A549 treated with AZD2906 at 1 μM for 4 hours (cell line): ENCODE measurements around the gene MS4A1. TPM values are rescaled to one million over a fixed set of nuclear protein-coding genes. Genes with fewer than 3 reads are reported as not detected.

Experiments
- total RNA-seq: library from RNA; stranded (reverse); fragments of 200-300 nt; extraction: Qiagen RNA extraction; gene quantifications from 5 replicates; pipeline ENCODE4 v1.2.3, GENCODE V29; 2022

The MS4A1 gene
- not detected in 5 replicates for total RNA-seq

DNA sequence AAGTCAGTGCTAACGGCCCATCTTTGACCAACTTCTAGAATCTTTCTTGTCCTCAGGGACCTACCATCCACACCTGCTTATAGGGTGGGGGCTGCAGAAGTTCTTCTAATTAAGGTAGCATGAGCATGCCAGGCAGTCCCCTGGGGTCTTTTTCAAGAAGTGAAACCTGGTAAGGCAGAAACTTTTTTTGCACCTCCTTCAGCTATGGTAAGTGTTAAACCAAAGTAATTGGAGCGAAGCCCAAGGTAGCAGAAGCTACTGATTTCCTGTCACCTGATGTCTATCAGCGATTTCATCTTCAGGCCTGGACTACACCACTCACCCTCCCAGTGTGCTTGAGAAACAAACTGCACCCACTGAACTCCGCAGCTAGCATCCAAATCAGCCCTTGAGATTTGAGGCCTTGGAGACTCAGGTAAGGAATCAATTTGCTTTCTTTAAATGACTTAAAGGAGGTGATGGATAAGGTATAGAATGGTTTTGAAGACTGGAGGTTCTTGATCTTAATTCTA is at the start of gene MS4A1:
MS4A1 (plus strand) TSS at position 317 of the 512 bp plus-strand sequence. CDS start 6,528 bp downstream, outside the sequence.

DNA sequence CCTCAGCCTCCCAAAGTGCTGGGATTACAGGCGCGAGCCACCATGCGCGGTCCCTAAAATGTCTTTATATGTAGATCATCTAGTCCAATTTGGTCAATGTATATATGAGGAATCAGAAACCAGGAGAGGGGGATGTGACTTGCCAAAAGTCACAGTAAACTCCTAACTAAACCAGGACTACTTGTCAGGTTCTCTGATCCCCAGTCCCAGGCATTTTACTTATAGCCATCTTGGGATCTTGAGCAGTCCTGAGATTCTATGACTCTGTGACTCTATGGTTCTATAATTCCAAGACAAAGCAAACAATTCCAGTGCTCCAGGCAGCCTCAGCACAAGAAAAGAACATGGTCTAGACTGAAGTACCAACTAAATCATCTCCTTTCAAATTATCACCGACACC is 26.4 kb upstream of the MS4A1 start, which contains the start of gene MS4A5:
MS4A5 (plus strand) TSS at position 301 of the 400 bp plus-strand sequence. CDS start 103 bp downstream, outside the sequence.

DNA sequence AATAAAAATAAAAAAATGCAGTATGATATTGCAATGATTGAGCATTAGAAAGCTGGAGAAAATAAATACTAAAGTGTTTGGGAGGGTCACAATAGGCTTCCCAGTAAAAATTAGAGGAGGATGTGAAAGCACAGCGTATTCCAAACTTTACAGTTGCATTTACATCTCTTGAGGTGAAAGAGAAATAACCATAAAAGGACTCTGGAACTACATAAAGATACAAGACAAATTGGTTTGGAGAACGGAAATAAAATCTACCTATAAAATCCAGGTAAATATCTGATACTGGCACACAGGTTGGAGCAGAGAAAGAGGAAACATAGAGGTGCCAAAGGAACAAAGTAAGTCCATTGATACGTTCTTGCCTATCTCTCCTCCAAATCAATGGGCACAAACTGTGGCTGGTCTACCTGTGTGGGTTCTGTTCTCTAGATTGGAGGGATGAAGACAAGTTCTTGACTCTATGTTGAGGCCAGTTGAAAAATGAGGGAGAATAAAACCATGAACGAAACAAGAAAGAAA is 36.9 kb downstream of the MS4A1 start, which contains the start of gene MS4A12:
MS4A12 (plus strand) TSS at position 291 of the 522 bp plus-strand sequence. CDS start 4,541 bp downstream, outside the sequence.

DNA sequence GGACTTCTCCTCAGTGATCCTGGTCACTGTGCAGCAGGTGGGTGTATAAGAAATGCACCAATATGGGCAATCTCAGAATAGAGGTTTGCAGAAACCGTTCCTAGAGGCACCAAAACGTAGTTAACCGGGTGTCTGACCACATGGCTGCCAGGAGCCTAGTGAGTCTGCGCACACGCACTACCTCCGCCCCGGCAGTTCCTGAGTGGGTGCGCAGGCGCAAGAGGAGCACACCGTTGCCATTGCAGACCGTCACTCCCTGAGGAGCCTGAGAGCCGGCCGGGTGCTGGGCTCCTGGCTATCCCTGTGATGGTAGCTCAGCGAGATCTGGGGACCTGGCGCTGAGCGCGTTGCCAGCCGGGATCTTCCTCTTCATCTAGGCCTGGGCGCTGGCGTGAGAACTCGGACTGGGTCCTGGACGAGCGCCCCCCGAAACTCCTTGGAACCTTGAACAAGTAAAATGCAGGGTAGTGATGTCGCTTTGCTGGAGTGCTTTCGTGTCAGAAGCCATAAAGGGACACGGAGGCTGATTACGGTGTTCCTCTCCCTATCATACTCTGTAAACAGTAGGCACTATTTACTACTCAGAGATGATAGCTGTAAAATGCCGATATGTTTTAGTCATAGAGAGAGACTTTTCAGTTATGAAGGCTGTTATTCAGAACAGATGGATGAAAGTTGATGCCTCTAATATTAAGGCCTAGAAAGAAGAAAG is 59.7 kb downstream of the MS4A1 start, which contains the start of gene MS4A13:
MS4A13 (plus strand) TSS at position 249 of the 712 bp plus-strand sequence. CDS start 2,692 bp downstream, outside the sequence.

Other genes with a start within 250 kb of the MS4A1 start
- not detected in 5 replicates for gene MS4A4E, start 212.7 kb upstream of the MS4A1 start, total RNA-seq
- not detected in 5 replicates for gene MS4A4A, start 175.2 kb upstream of the MS4A1 start, total RNA-seq
- not detected in 5 replicates for gene MS4A6E, start 128.6 kb upstream of the MS4A1 start, total RNA-seq
- gene MS4A7, start 77.3 kb upstream of the MS4A1 start, total RNA-seq, result not detected in 5 replicates
- gene MS4A14, start 59.4 kb upstream of the MS4A1 start, total RNA-seq, result not detected in 5 replicates
- gene MS4A5, start 26.3 kb upstream of the MS4A1 start, total RNA-seq, result not detected in 5 replicates
- not detected in 5 replicates for gene MS4A12, start 36.9 kb downstream of the MS4A1 start, total RNA-seq
- not detected in 5 replicates for gene MS4A13, start 59.5 kb downstream of the MS4A1 start, total RNA-seq
- not detected in 5 replicates for gene MS4A8, start 243.8 kb downstream of the MS4A1 start, total RNA-seq